H1 (cell line): ENCODE data around the gene RANBP17.

Source experiments
- E2F6 ChIP-seq: IDR thresholded peaks from 2 replicates; pipeline ENCODE4 v1.6.1; 2012; ENCODE audit warnings: inconsistent platforms
- RAD21 ChIP-seq, 2 experiments: IDR thresholded peaks in 1 of 2; conservative IDR thresholded peaks in 1 of 2; 2 replicates each; pipeline ENCODE4 v1.6.1; 2011; ENCODE audit warnings: low read depth in 2 of 2, low read length in 2 of 2, improper control_type of control experiment in 1 of 2, inconsistent platforms in 1 of 2, mild to moderate bottlenecking in 1 of 2, moderate library complexity in 1 of 2
- TF ChIP-seq, protein P1 (sequence below), 3 experiments: IDR thresholded peaks; 1 replicate in 2 of 3; 2 replicates in 1 of 3; pipeline versions ENCODE4 v1.5.1 to v1.6.1; 2011; ENCODE audit warnings: low read length in 3 of 3, mild to moderate bottlenecking in 3 of 3, inconsistent platforms in 2 of 3, low read depth in 1 of 3, moderate library complexity in 1 of 3; ENCODE audit not compliant: insufficient read depth in 1 of 3; ENCODE audit errors: control extremely low read depth in 1 of 3

DNA sequence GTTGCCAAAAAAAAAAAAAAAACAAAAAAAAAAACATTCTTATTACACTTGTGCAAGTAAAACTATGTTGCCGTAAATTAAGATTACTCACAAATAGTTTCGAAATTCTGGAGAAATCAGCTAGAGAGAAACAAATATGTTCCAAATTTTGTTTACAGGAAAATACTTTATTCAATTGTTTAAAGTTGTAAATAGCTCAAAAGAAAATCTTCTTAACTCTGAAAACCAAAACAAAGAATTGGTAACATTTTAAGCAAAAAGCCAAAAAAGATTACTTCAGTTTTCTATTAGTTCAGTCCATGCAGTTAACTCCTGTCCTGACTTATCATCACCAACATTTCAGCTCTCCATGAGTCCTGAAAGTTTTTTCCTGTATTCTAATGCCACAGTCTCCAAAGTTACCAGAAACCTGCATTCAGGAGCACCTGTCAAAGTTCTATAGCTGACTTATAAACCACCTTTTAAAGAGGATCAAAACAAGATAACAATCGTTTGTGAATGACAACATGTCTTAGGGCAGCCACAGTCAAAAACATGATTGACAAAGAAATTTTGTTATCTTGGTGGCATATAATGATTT is 194.1 kb downstream of the RANBP17 start:
- no peak for TF ChIP-seq E2F6
- TF ChIP-seq RAD21 (IDR thresholded peaks at IDR 0.05 in 1 of 2, conservative IDR thresholded peaks at IDR 0.05 in 1 of 2; ENCODE audit: low read depth in 2 of 2, low read length in 2 of 2): no peak
- TF ChIP-seq, protein P1, sequence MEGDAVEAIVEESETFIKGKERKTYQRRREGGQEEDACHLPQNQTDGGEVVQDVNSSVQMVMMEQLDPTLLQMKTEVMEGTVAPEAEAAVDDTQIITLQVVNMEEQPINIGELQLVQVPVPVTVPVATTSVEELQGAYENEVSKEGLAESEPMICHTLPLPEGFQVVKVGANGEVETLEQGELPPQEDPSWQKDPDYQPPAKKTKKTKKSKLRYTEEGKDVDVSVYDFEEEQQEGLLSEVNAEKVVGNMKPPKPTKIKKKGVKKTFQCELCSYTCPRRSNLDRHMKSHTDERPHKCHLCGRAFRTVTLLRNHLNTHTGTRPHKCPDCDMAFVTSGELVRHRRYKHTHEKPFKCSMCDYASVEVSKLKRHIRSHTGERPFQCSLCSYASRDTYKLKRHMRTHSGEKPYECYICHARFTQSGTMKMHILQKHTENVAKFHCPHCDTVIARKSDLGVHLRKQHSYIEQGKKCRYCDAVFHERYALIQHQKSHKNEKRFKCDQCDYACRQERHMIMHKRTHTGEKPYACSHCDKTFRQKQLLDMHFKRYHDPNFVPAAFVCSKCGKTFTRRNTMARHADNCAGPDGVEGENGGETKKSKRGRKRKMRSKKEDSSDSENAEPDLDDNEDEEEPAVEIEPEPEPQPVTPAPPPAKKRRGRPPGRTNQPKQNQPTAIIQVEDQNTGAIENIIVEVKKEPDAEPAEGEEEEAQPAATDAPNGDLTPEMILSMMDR (IDR thresholded peaks at IDR 0.05; ENCODE audit: control extremely low read depth in 1 of 3, insufficient read depth in 1 of 3, low read depth in 1 of 3, low read length in 3 of 3): no peak
